Fibroblast of the aortic adventitia (primary cell): Measurements from ENCODE around the gene RNF43. TPM values are rescaled to one million over a fixed set of nuclear protein-coding genes. Genes with fewer than 3 reads are reported as not detected.

Source experiments
- DNase-seq: peaks from one replicate; pipeline ENCODE4 v3.0.0-alpha.2; 2010; ENCODE audit warnings: low read depth
- H3K4me3 ChIP-seq: 2 replicates; pipeline ENCODE4 v1.5.1; 2011; ENCODE audit warnings: low read depth, mild to moderate bottlenecking, control low read depth, low read length, moderate library complexity
- total RNA-seq: library from RNA; depleted of rRNA; stranded (reverse); fragments of >200 nt; gene quantifications from 2 replicates; pipeline ENCODE4 v1.2.3, GENCODE V29; 2012; ENCODE audit warnings: low replicate concordance
- TF ChIP-seq, protein P1 (sequence below): IDR thresholded peaks from 2 replicates; pipeline ENCODE4 v1.5.1; 2011; ENCODE audit warnings: mild to moderate bottlenecking, low read length, control low read depth, inconsistent platforms; ENCODE audit not compliant: insufficient read depth

Gene RNF43
- total RNA-seq, 1 donor = under 0.01 TPM

DNA sequence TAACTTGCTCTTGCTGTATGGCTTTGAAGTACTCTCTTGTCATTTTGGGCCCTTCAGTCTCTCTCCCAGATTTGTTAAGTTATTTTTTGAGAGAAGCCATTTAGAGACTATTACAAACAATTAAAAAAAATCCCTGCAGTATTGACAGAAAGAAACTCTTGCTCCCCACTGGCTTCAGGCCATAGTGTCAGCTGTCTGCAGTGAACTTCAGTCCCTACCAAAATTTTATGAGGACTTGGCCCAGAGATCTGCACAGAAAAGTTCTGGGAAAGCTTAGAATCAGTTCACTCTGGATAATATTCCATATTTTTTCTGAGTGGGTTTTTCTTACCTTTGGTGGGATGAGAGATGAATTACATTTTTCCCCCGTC, 34.5 kb downstream of the RNF43 start:
- TF ChIP-seq, protein P1, sequence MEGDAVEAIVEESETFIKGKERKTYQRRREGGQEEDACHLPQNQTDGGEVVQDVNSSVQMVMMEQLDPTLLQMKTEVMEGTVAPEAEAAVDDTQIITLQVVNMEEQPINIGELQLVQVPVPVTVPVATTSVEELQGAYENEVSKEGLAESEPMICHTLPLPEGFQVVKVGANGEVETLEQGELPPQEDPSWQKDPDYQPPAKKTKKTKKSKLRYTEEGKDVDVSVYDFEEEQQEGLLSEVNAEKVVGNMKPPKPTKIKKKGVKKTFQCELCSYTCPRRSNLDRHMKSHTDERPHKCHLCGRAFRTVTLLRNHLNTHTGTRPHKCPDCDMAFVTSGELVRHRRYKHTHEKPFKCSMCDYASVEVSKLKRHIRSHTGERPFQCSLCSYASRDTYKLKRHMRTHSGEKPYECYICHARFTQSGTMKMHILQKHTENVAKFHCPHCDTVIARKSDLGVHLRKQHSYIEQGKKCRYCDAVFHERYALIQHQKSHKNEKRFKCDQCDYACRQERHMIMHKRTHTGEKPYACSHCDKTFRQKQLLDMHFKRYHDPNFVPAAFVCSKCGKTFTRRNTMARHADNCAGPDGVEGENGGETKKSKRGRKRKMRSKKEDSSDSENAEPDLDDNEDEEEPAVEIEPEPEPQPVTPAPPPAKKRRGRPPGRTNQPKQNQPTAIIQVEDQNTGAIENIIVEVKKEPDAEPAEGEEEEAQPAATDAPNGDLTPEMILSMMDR = no peak
- no peak for DNase-seq
- H3K4me3 ChIP-seq = no peak overlapping the region

DNA sequence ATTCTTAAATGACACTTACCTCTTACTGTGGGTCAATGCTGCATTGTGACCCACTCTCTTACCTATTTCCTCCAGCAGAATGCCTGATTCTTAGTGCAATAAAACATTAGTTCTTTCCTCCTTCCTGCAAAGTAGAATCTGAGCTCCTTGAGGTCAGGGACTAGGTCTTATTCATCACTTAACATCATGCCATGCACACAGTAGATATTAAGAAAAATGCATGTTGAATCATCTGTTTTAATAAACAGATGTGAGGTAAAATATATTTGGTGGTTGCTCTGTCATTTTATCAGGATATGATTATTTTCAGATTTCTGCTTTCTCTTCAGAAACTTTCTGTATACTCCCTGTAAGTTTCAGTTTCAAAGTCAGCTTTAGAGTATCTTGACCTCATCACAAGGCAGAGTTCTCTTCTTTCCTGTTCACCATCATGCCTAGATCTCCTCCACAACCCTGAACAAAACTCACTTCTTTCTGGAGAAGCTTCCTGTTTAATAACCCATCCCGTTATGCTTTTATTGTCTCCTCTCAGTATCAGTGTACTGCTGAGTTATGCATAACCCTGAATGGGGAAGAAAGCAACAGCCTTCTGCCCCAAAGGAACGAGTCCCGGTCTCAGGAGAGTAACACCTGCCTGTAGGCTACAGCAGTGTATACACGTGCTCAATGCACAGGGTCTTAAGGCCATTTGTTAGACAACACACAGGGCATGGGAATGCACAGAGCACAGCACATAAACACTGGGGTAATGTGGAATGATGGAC, 35.0 kb downstream of the RNF43 start:
- no peak for DNase-seq
- TF ChIP-seq, protein P1 = no peak
- H3K4me3 ChIP-seq = no peak overlapping the region

DNA sequence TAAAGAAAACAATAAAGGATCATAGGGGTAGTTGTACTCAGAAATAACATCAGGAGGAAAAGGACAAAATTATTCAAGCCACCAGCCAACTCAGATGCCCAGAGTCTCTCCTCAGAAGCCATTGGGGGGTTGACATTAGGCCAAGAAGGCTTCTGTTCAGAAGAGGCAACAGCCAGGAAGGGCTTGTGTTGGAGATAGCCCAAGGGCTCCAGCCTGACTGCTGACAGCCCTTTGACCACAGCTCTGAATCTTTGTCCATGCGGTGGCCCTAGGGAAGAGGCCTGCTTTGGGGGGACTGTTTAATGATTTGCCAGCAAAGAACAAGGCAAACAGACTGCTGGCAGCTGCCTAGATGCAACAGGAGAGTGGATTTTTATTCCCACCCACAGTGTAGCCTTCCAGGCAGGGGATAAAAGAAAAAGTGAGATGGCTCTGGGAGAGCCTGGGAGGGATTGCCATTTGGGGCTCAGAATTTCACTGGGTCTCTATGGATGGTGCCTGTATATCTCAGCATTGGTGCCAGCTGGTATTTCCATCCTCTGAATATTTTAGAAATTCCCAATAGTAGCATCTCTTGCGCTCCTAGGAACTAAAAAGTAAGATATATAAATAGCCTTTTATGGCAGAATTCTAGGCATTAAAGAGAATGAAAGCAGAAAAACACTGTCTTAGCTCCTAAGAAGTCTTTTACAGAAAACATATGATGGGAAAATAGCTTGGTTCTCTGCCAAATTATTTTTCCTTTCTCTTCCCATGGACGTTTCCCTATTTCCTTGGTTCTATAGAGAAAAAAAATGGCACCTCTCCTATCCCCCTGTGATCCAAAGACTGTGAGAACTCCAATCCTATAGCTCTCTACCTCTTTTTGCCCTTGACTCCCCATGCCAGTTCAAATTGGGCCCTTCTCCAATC, 36.0 kb downstream of the RNF43 start:
- no peak for DNase-seq
- TF ChIP-seq, protein P1 = no peak
- no peak overlapping the region for H3K4me3 ChIP-seq

DNA sequence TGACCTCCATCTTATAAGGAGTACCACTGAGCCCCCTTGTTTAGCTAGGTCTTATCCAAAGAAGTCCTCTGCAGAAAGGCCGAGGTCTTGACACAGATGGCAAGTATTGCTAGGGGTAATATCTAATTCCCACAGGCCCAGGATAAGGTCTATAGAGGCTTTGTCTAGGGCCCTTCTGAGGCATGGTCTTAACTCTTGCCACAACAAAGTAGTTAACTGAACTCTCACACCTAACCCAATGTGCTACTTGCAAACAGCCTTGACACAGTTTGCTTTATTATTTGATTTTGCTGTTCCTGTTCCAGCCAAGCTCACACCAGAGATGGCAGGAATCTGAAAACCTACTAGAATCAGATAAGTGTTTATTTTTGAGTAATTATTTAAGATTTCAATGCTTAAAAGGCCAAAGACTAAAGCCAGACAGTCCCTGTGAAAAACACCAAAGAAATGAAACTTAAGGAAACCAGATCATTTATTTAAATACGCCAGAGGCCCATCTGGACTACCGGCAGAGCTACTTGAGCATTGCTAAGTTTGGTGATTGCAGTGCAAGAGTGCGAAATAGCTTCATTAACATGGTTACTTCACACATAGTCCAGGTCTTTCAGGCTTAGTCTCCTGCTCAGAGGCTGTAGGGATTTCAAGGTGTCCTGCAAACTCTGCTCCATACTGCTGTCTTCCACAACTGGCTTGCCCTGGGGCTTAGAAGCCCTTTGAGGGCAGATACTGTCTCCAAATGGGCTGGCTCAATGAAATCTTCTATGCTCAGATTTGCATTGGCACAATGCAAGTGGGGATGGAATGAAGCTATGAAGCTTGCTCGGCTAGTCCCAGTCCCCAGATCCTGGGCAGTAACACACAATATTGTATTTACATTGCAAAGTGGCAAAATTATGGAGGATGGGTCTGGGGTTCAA, 36.9 kb downstream of the RNF43 start:
- TF ChIP-seq, protein P1 = no peak
- H3K4me3 ChIP-seq = no peak overlapping the region
- no peak for DNase-seq

DNA sequence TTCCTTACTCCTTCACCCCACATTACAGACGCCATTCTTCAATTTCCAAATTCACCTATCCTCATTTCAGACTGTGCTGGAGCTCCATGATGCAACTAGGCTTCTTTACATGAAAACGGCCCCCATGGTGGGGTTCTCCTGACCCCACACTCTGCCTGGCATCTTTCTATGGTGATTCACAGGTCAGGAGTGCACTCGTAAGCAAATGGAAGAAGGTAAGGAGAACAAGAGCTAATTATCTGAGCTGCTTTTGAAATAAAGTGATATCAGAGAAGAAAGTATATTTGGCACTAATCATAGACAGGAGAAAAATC, 37.9 kb downstream of the RNF43 start:
- no peak overlapping the region for H3K4me3 ChIP-seq
- no peak for DNase-seq
- TF ChIP-seq, protein P1 = no peak

DNA sequence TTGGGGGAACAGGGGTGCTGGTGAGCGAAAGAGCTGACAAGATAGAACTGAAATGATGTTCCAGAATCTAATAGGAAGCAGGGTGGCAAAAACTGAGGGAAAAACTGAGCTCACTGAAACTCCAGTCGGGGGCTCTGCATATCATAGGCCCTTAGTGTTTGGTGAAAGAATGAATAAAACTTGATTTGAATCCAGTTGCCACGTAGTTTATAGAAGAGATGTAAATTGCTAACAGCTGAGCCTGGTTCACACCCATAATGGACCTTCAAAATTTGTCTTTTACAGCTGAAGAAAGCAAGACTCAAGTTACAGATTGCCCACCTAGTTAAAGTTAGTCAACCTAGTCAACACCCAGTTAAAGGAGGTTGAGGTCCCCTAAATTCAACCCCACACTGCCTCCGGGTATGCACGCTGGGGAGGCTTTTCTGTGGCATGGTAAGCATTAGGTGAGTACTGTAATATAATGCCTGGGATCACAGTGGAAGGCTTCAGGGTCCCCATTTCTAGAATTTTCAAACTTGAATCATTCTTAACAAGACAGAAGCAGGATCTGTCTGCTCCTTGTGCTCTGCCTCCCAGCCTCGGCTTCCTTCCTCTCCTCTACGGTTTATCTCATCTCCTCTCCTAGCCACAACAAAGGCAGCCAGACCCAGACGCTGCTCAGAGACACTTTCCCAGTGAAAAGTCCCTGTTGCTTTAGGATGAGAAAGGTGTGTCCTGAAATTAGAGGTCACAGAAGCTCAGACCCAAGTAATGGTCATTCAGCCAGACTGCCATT, 38.4 kb downstream of the RNF43 start:
- H3K4me3 ChIP-seq = no peak overlapping the region
- TF ChIP-seq, protein P1 = no peak
- no peak for DNase-seq
